Gastrocnemius medialis (tissue), 4 donors: ENCODE data around the gene CCDC146. TPM values are rescaled to one million over a fixed set of nuclear protein-coding genes. Genes with fewer than 3 reads are reported as not detected.

Experiments
- ATAC-seq, 2 donors: fragments of 150-250 bp; one replicate each; pipeline ENCODE4 v1.9.1; 2016
- DNase-seq, 2 donors: peaks; one replicate each; pipeline ENCODE4 v3.0.0-alpha.2; 2019
- H3K27ac ChIP-seq, 4 donors: fragments of 200-600 bp; sonication (generic); 1 replicate in 1 of 4; 2 replicates in 3 of 4; pipeline ENCODE4 v1.5.1; 2016 to 2018; ENCODE audit warnings: mild to moderate bottlenecking in 2 of 4, moderate library complexity in 1 of 4
- H3K27me3 ChIP-seq, 3 donors: fragments of 200-600 bp; sonication (generic) in 2 of 3; 1 replicate in 1 of 3; 2 replicates in 2 of 3; pipeline versions ENCODE4 v1.5.1 to v1.6.0; 2016 to 2019; ENCODE audit warnings: mild to moderate bottlenecking in 1 of 3, moderate library complexity in 1 of 3
- H3K36me3 ChIP-seq, 2 donors: fragments of 200-600 bp; sonication (generic) in 1 of 2; one replicate each; pipeline ENCODE4 v1.5.1; 2017 to 2018
- H3K4me1 ChIP-seq, 2 donors: fragments of 200-600 bp; sonication (generic) in 1 of 2; one replicate each; pipeline ENCODE4 v1.5.1; 2016 to 2017; ENCODE audit warnings: mild to moderate bottlenecking in 2 of 2
- H3K4me3 ChIP-seq, 4 donors: fragments of 200-600 bp; sonication (generic) in 3 of 4; 1 replicate in 1 of 4; 2 replicates in 3 of 4; pipeline ENCODE4 v1.5.1; 2016 to 2019; ENCODE audit warnings: mild to moderate bottlenecking in 2 of 4
- H3K9me3 ChIP-seq, 3 donors: fragments of 200-600 bp; sonication (generic) in 2 of 3; 1 replicate in 1 of 3; 2 replicates in 2 of 3; pipeline ENCODE4 v1.5.1; 2016 to 2019
- POLR2A ChIP-seq, 2 donors: fragments of 450-650 bp; IDR thresholded peaks; one replicate each; pipeline ENCODE4 v1.6.1; 2017; ENCODE audit warnings: antibody characterized with exemption in 2 of 2, mild to moderate bottlenecking in 2 of 2, moderate library complexity in 2 of 2
- in situ Hi-C, 4 donors: fragments of 200-750 bp; cut with MboI; loops; one replicate each; pipeline versions ENCODE4 v1.15.0 to v1.8.0; 2017; ENCODE audit warnings: low sequenced_read_pairs in 4 of 4
- intact Hi-C: fragments of 100-400 bp; cut with DNase I; formaldehyde crosslinking; loops from one replicate; pipeline ENCODE4 v1.15.1; 2023; ENCODE audit warnings: low total_unique reads
- total RNA-seq, 4 donors: library from RNA; depleted of rRNA; stranded (reverse); fragments of >200 nt; gene quantifications; one replicate each; pipeline versions ENCODE4 v1.1.0 to v1.2.3, GENCODE V29; 2016
- TF ChIP-seq, protein P1 (sequence below), 5 experiments: fragments of 450-650 bp in 3 of 5; fragments of 200-600 bp in 2 of 5; sonication (generic) in 2 of 5; IDR thresholded peaks in 4 of 5; conservative IDR thresholded peaks in 1 of 5; 1 replicate in 4 of 5; 2 replicates in 1 of 5; pipeline ENCODE4 v1.5.1; 2016 to 2019; ENCODE audit warnings: antibody characterized with exemption in 5 of 5, mild to moderate bottlenecking in 3 of 5, moderate library complexity in 3 of 5

Gene CCDC146
- total RNA-seq, 4 donors from 2014 or later, result 1.4 to 4.3 (median 2.8) TPM

DNA sequence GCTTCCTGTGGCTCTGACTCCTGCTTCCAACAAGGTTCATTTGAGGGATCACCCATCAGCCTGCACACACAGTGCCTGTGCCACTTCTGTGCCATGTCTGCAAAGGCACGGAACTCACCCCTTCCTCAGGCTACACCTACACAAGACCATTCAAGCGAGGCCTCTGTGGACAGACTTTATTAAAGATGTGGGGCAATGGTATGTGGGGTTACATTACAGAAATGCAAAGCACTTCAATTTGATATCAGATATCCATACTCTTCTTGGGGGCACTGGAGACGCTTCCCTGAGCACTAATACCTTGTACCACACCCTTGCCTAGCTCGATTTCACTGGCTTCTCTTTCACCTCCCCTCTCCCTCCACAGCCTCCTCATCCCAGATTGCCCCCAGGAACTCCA, 161.6 kb downstream of the CCDC146 start:
- no peak for TF ChIP-seq POLR2A (IDR thresholded peaks at IDR 0.05)
- TF ChIP-seq, protein P1, sequence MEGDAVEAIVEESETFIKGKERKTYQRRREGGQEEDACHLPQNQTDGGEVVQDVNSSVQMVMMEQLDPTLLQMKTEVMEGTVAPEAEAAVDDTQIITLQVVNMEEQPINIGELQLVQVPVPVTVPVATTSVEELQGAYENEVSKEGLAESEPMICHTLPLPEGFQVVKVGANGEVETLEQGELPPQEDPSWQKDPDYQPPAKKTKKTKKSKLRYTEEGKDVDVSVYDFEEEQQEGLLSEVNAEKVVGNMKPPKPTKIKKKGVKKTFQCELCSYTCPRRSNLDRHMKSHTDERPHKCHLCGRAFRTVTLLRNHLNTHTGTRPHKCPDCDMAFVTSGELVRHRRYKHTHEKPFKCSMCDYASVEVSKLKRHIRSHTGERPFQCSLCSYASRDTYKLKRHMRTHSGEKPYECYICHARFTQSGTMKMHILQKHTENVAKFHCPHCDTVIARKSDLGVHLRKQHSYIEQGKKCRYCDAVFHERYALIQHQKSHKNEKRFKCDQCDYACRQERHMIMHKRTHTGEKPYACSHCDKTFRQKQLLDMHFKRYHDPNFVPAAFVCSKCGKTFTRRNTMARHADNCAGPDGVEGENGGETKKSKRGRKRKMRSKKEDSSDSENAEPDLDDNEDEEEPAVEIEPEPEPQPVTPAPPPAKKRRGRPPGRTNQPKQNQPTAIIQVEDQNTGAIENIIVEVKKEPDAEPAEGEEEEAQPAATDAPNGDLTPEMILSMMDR (IDR thresholded peaks at IDR 0.05 in 4 of 5, conservative IDR thresholded peaks at IDR 0.05 in 1 of 5), result no peak
- DNase-seq (no peak), ATAC-seq (no peak)
- peaks cover 0 to 7% of the 10 kb centered on the region in 2 donors for H3K4me1 ChIP-seq
- no peaks in the 10 kb centered on the region for H3K27me3 ChIP-seq
- H3K9me3 ChIP-seq, result no peaks in the 10 kb centered on the region
- no peaks in the 10 kb centered on the region for H3K36me3 ChIP-seq
- no peak overlapping the region for H3K27ac ChIP-seq
- H3K4me3 ChIP-seq, result no peak overlapping the region
- intact Hi-C loops (no loop called here), in situ Hi-C loops (no loop called here)

DNA sequence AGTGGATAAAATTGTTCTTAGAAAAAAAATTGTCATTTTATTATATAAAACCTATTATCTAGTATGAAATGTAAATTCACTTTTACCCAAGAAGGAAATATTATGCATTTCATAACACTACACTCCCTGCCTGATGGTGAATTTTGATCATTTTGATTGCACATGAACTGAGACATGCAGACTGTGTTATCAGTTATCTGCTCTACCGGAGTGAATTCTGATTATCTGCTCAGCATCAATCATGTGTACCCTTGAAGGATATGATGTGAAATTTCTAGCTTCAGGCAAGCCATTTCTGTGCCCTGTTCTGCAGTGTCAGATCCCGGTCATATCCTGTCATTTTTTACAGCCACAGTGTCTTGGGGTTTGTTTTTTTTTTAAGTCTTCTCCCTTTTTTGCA, 162.2 kb downstream of the CCDC146 start:
- Histone ChIP-seq H3K4me3 (no peak overlapping the region), H3K4me1 (peaks cover 0 to 7% of the 10 kb centered on the region in 2 donors), H3K9me3 (no peaks in the 10 kb centered on the region), H3K27me3 (no peaks in the 10 kb centered on the region), H3K27ac (no peak overlapping the region), H3K36me3 (no peaks in the 10 kb centered on the region)
- DNase-seq (no peak), ATAC-seq (no peak)
- TF ChIP-seq POLR2A (IDR thresholded peaks at IDR 0.05), result no peak
- TF ChIP-seq, protein P1 (IDR thresholded peaks at IDR 0.05 in 4 of 5, conservative IDR thresholded peaks at IDR 0.05 in 1 of 5), result no peak
- intact Hi-C loops, result no loop called here
- in situ Hi-C loops, result no loop called here

DNA sequence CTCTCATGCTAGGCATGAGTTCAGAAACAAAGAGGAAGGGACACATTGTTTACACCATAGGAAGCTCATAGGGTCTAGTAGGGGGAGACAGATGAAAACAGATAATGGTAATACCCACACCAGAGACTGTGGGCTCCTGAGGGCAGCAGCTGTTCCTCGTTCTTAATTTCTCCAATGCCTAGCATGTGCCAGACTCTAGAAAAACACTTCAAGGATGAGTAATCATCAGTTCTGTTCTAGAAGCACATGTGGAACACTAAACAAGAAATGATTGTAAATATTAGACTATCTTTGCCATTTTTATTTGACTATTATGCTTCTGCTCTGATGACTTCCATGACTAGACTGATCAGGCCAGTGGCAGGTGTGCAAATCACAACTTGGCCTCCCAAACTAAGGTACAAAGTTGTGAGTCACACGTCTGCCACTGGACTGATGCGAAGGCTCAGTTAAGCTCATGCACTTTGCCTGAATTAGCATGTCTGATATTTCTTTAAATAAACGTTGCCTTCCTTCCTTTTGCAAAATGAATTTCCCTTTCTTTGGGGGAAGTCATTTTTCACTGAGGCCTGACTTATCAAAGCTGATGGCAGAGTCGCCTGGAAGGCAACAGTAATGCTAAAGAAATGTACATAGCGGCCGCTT, 166.4 kb downstream of the CCDC146 start:
- Histone ChIP-seq H3K4me1 (no peaks in the 10 kb centered on the region), H3K4me3 (no peak overlapping the region), H3K9me3 (no peaks in the 10 kb centered on the region), H3K27ac (no peak overlapping the region), H3K36me3 (peaks cover 0 to 8% of the 10 kb centered on the region in 2 donors), H3K27me3 (no peaks in the 10 kb centered on the region)
- in situ Hi-C loops (no loop called here), intact Hi-C loops (no loop called here)
- TF ChIP-seq, protein P1 (IDR thresholded peaks at IDR 0.05 in 4 of 5, conservative IDR thresholded peaks at IDR 0.05 in 1 of 5), result no peak
- no peak for TF ChIP-seq POLR2A (IDR thresholded peaks at IDR 0.05)
- ATAC-seq (no peak), DNase-seq (no peak)

DNA sequence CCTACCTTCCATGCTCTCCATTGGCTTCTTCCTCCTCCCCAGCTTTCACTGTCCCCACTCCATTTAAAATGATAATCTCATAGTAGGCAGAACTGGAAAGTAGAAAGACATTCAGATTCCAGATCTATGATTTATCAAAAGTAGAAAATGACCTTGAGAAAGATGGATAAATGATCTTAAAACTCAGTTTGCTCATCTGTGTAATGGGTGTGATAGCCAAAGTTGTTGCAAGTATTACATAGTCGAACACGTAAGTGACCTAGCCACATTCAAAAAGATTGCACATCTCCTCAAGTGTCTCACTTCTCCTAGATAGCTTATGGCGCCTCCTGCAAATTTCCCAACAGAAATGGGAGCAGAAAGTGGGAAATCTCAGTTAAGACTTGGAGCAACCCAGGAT, 167.0 kb downstream of the CCDC146 start:
- Histone ChIP-seq H3K4me3 (no peak overlapping the region), H3K9me3 (no peaks in the 10 kb centered on the region), H3K36me3 (peaks cover 0 to 12% of the 10 kb centered on the region in 2 donors), H3K27ac (no peak overlapping the region), H3K4me1 (no peaks in the 10 kb centered on the region), H3K27me3 (no peaks in the 10 kb centered on the region)
- intact Hi-C loops, result no loop called here
- DNase-seq, result no peak
- no peak for TF ChIP-seq POLR2A (IDR thresholded peaks at IDR 0.05)
- TF ChIP-seq, protein P1 (IDR thresholded peaks at IDR 0.05 in 4 of 5, conservative IDR thresholded peaks at IDR 0.05 in 1 of 5), result no peak
- no peak for ATAC-seq
- in situ Hi-C loops, result no loop called here

DNA sequence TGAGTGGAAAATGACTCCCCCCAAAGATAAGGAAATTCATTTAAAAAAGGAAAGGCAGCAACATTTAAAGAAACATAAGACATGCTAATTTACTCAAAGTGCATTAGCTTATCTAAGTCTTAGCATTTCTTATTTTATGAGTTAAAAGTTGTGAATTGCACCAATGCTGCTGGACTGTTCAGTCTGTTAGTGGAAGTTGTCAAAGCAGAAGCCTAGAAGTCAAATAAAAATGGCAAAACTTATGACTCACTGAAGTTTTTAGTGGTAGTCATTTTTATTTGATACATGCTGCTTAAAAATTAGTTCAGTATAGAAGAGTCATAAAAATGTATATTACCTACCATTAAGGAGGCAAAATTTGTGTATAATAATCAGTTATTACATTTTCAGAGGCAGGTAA, 168.0 kb downstream of the CCDC146 start:
- intact Hi-C loops, result no loop called here
- no peaks in the 10 kb centered on the region for H3K4me1 ChIP-seq
- no peak overlapping the region for H3K27ac ChIP-seq
- H3K36me3 ChIP-seq, result peaks cover 0 to 12% of the 10 kb centered on the region in 2 donors
- no peak overlapping the region for H3K4me3 ChIP-seq
- ATAC-seq, result no peak
- no peak for DNase-seq
- in situ Hi-C loops, result no loop called here
- H3K27me3 ChIP-seq, result no peaks in the 10 kb centered on the region
- TF ChIP-seq, protein P1 (IDR thresholded peaks at IDR 0.05 in 4 of 5, conservative IDR thresholded peaks at IDR 0.05 in 1 of 5), result no peak
- no peak for TF ChIP-seq POLR2A (IDR thresholded peaks at IDR 0.05)
- H3K9me3 ChIP-seq, result no peaks in the 10 kb centered on the region
